A549 (cell line): ENCODE results near the gene ALDH3A2.
A peak's percentile ranks its signal among the peaks of the same experiment; 100 is the strongest.

Source experiments
- CBX2 ChIP-seq: fragments of 200-600 bp; sonication (generic); IDR thresholded peaks from 2 replicates; pipeline ENCODE4 v1.6.1; 2016; ENCODE audit warnings: low read depth, mild to moderate bottlenecking, borderline replicate concordance
- CHD4 ChIP-seq: fragments of 200-600 bp; sonication (generic); IDR thresholded peaks from 2 replicates; pipeline ENCODE4 v1.6.1; 2016; ENCODE audit warnings: antibody characterized with exemption, mild to moderate bottlenecking, borderline replicate concordance
- CTCF ChIP-seq: fragments of >200 bp; sonication (Bioruptor Twin); formaldehyde crosslinking; IDR thresholded peaks from 3 replicates; pipeline ENCODE4 v1.5.1; 2016
- EP300 ChIP-seq, 2 experiments: fragments of >200 bp; sonication (Bioruptor Twin); formaldehyde crosslinking; IDR thresholded peaks; 2 replicates in 1 of 2; 3 replicates in 1 of 2; pipeline ENCODE4 v1.6.1; 2016 to 2017
- FOSL2 ChIP-seq, 2 experiments: fragments of 450-650 bp in 1 of 2; fragments of >200 bp in 1 of 2; sonication (Bioruptor Twin) in 1 of 2; formaldehyde crosslinking; IDR thresholded peaks; 2 replicates each; pipeline versions ENCODE4 v1.5.0 to v1.6.1; 2016 to 2020; ENCODE audit warnings: mild to moderate bottlenecking in 1 of 2, moderate library complexity in 1 of 2
- HOXB5 ChIP-seq: fragments of 250-450 bp; sonication (Bioruptor Pico); IDR thresholded peaks from 2 replicates; pipeline ENCODE4 v1.5.0; 2020; ENCODE audit warnings: mild to moderate bottlenecking, moderate library complexity
- MAX ChIP-seq: IDR thresholded peaks from 2 replicates; pipeline ENCODE4 v1.6.1; 2012
- NR3C1 ChIP-seq: fragments of >200 bp; sonication (Bioruptor Twin); formaldehyde crosslinking; IDR thresholded peaks from 3 replicates; pipeline ENCODE4 v1.6.1; 2017
- POLR2A ChIP-seq: IDR thresholded peaks from 2 replicates; pipeline ENCODE4 v1.6.1; 2012; ENCODE audit warnings: mild to moderate bottlenecking, low read length
- USF2 ChIP-seq: fragments of 450-650 bp; IDR thresholded peaks from 2 replicates; pipeline ENCODE4 v1.6.1; 2014; ENCODE audit warnings: antibody characterized with exemption
- ZFP36 ChIP-seq: fragments of 450-650 bp; IDR thresholded peaks from 2 replicates; pipeline ENCODE4 v1.6.1; 2014; ENCODE audit warnings: borderline replicate concordance; ENCODE audit not compliant: partially characterized antibody

GRCh38 chr17:19672009-19672750, 23.6 kb downstream of the ALDH3A2 start:
- peak; percentile 8; the same call in 1 of the 3 replicates for TF ChIP-seq CTCF
- TF ChIP-seq USF2 = no peak
- TF ChIP-seq FOSL2 (IDR thresholded peaks at IDR 0.05) = no peak
- TF ChIP-seq FOSL2 (CRISPR knock-in tag; IDR thresholded peaks at IDR 0.05) = no peak
- no peak for TF ChIP-seq POLR2A
- TF ChIP-seq EP300 (IDR thresholded peaks at IDR 0.05) = no peak
- no peak for TF ChIP-seq NR3C1
- no peak for TF ChIP-seq CHD4
- TF ChIP-seq HOXB5 (CRISPR knock-in tag) = no peak
- TF ChIP-seq MAX = no peak
- TF ChIP-seq ZFP36 = no peak
- no peak for TF ChIP-seq CBX2
